Panc1 (cell line): ENCODE data around the gene EIF4E3. TPM values are rescaled to one million over a fixed set of nuclear protein-coding genes. Genes with fewer than 3 reads are reported as not detected.
A peak's percentile ranks its signal among the peaks of the same experiment; 100 is the strongest.

Experiments used
- ATAC-seq: fragments of 200-7000 bp; cut with Tn5 transposase; 2 replicates; pipeline ENCODE4 v1.9.1; 2020; ENCODE audit warnings: mild to moderate bottlenecking, moderate library complexity
- BruUV-seq: library from RNA; stranded (reverse); fragments of 400-500 nt; replicated peaks from 2 replicates; lab custom pipeline; 2021; lab: Mats Ljungman, UMichigan
- CTCF ChIA-PET: fragments of 300-600 bp; sonication (Branson Sonifier 250); formaldehyde crosslinking; loops from one replicate; lab custom pipeline; 2022; ENCODE audit warnings: antibody characterized with exemption; lab: Charles Lee
- POLR2A ChIA-PET: fragments of 300-600 bp; sonication (Branson Sonifier 250); formaldehyde crosslinking; loops from one replicate; lab custom pipeline; 2022; ENCODE audit warnings: antibody characterized with exemption; lab: Charles Lee
- DNase-seq: peaks from one replicate; pipeline ENCODE4 v3.0.0-alpha.2; 2010; ENCODE audit warnings: low read depth, low spot score
- H3K27ac ChIP-seq: 2 replicates; pipeline ENCODE4 v1.5.1; 2011; ENCODE audit warnings: mild to moderate bottlenecking, low read length, inconsistent platforms
- H3K27me3 ChIP-seq: fragments of 200-500 bp; sonication (Bioruptor generic); 2 replicates; pipeline ENCODE4 v1.6.0; 2014; ENCODE audit warnings: low read length, inconsistent platforms; ENCODE audit not compliant: control insufficient read depth, insufficient read depth
- H3K36me3 ChIP-seq: fragments of 200-500 bp; sonication (Bioruptor generic); 2 replicates; pipeline ENCODE4 v1.5.1; 2014; ENCODE audit warnings: inconsistent platforms, mild to moderate bottlenecking, low read length, moderate library complexity; ENCODE audit not compliant: control insufficient read depth, insufficient read depth
- H3K4me1 ChIP-seq: 2 replicates; pipeline ENCODE4 v1.5.1; 2011; ENCODE audit warnings: inconsistent platforms, mild to moderate bottlenecking, low read length, moderate library complexity; ENCODE audit not compliant: control insufficient read depth, insufficient read depth
- H3K4me3 ChIP-seq, 2 experiments: 2 replicates each; pipeline ENCODE4 v1.5.1; 2011 to 2012; ENCODE audit warnings: low read depth in 2 of 2, low read length in 2 of 2, mild to moderate bottlenecking in 2 of 2, inconsistent platforms in 1 of 2, moderate library complexity in 1 of 2
- H3K9me3 ChIP-seq: fragments of 200-500 bp; sonication (Bioruptor generic); 2 replicates; pipeline ENCODE4 v1.5.1; 2014; ENCODE audit warnings: low read depth, mild to moderate bottlenecking, inconsistent platforms, low read length, moderate library complexity; ENCODE audit not compliant: control insufficient read depth, insufficient read depth
- CTCF ChIP-seq: fragments of 450-650 bp; IDR thresholded peaks from 2 replicates; pipeline ENCODE4 v1.5.1; 2017; ENCODE audit warnings: mild to moderate bottlenecking
- POLR2AphosphoS5 ChIP-seq: IDR thresholded peaks from 2 replicates; pipeline ENCODE4 v1.6.1; 2012; ENCODE audit warnings: mild to moderate bottlenecking, low read depth, low read length, moderate library complexity
- REST ChIP-seq, 2 experiments: IDR thresholded peaks; 2 replicates each; pipeline ENCODE4 v1.6.1; 2011 to 2012; ENCODE audit warnings: low read depth in 2 of 2, control low read depth in 1 of 2, low read length in 1 of 2, mild to moderate bottlenecking in 1 of 2, moderate library complexity in 1 of 2; ENCODE audit not compliant: insufficient read depth in 1 of 2
- SIN3A ChIP-seq: IDR thresholded peaks from 2 replicates; pipeline ENCODE4 v1.6.1; 2012; ENCODE audit warnings: low read depth, mild to moderate bottlenecking, low read length, moderate library complexity, borderline replicate concordance; ENCODE audit not compliant: insufficient read depth
- TCF7L2 ChIP-seq: IDR thresholded peaks from 2 replicates; pipeline ENCODE4 v1.6.1; 2011; ENCODE audit warnings: mild to moderate bottlenecking, low read depth, low read length, inconsistent platforms
- in situ Hi-C: cut with HindIII; loops from 2 replicates; pipeline ENCODE4 v1.10.0; 2016; ENCODE audit warnings: low sequenced_read_pairs, low pct_unique_long_range_greater_than_20kb
- intact Hi-C: fragments of 100-400 bp; cut with micrococcal nuclease; formaldehyde crosslinking; loops from one replicate; pipeline ENCODE4 v1.10.0; 2022; ENCODE audit not compliant: unreplicated experiment
- total RNA-seq: library from RNA; stranded (reverse); gene quantifications from one replicate; pipeline ENCODE4 v1.2.1, GENCODE V29; 2021; ENCODE audit not compliant: unreplicated experiment

Gene EIF4E3
- total RNA-seq, 1 experiment from 2014 or later, result 0.39 TPM

GRCh38 chr3:71681224-71681668 is 44.0 kb downstream of the EIF4E3 start:
- peak; percentile 7 for DNase-seq
- Histone ChIP-seq H3K4me3 (no peak overlapping the region), H3K4me1 (no peaks in the 10 kb centered on the region), H3K9me3 (no peaks in the 10 kb centered on the region), H3K36me3 (no peaks in the 10 kb centered on the region), H3K27me3 (peaks cover 2% of the 10 kb centered on the region), H3K27ac (no peak overlapping the region)
- TF ChIP-seq CTCF, result peak; percentile 78
- TF ChIP-seq SIN3A, result no peak
- intact Hi-C loops (no loop called here), in situ Hi-C loops (no loop called here)
- ChIA-PET CTCF (no interaction called here), POLR2A (no interaction called here)
- no peak for ATAC-seq
- no TSS peak for BruUV-seq

- DNase-seq, result no peak
- ATAC-seq, result no peak
- BruUV-seq, result no TSS peak
- Histone ChIP-seq H3K27ac (no peak overlapping the region), H3K9me3 (no peaks in the 10 kb centered on the region), H3K27me3 (peaks cover 2% of the 10 kb centered on the region), H3K36me3 (no peaks in the 10 kb centered on the region), H3K4me1 (no peaks in the 10 kb centered on the region), H3K4me3 (no peak overlapping the region)
- in situ Hi-C loops (no loop called here), intact Hi-C loops (no loop called here)
- TF ChIP-seq CTCF, result no peak
- no peak for TF ChIP-seq TCF7L2
- TF ChIP-seq POLR2AphosphoS5, result no peak
- no peak for TF ChIP-seq REST (IDR thresholded peaks at IDR 0.05; ENCODE audit: insufficient read depth in 1 of 2, low read depth in 2 of 2, low read length in 1 of 2)
- ChIA-PET POLR2A (no interaction called here), CTCF (no interaction called here)
These were observed 44.6 kb downstream of the EIF4E3 start for GRCh38 chr3:71680603-71681002.

- Histone ChIP-seq H3K36me3 (no peaks in the 10 kb centered on the region), H3K9me3 (no peaks in the 10 kb centered on the region), H3K27ac (no peak overlapping the region), H3K4me1 (no peaks in the 10 kb centered on the region), H3K4me3 (no peak overlapping the region), H3K27me3 (peaks cover 2% of the 10 kb centered on the region; the same call in 1 of the 2 replicates)
- TF ChIP-seq SIN3A (no peak), TCF7L2 (no peak)
- ChIA-PET POLR2A (no interaction called here), CTCF (no interaction called here)
- in situ Hi-C loops (no loop called here), intact Hi-C loops (no loop called here)
- ATAC-seq, result no peak
- no peak for DNase-seq
- BruUV-seq, result no TSS peak
These were observed 48.3 kb downstream of the EIF4E3 start for GRCh38 chr3:71676931-71677330.
